ACC112 (cell line): ENCODE measurements around the gene KPNA6.
A peak's percentile ranks its signal among the peaks of the same experiment; 100 is the strongest.
"Not testable (repeated sequence)": the region's sequence is repeated elsewhere in the genome, so short reads cannot be mapped to it uniquely, and the experiment has no call there.

Experiments
- H2AFZ ChIP-seq: fragments of 200-600 bp; sonication (generic); one replicate; pipeline ENCODE4 v1.6.0; 2017; ENCODE audit warnings: antibody characterized with exemption, low read length; ENCODE audit not compliant: unreplicated experiment
- H3K27ac ChIP-seq: fragments of 200-600 bp; sonication (generic); 2 replicates; pipeline ENCODE4 v1.5.1; 2014; ENCODE audit warnings: low read depth, mild to moderate bottlenecking, antibody characterized with exemption, low read length, moderate library complexity
- H3K27me3 ChIP-seq: fragments of 200-600 bp; sonication (generic); 2 replicates; pipeline ENCODE4 v1.6.1; 2014; ENCODE audit warnings: mild to moderate bottlenecking, antibody characterized with exemption, low read length, moderate library complexity, mixed read lengths; ENCODE audit not compliant: insufficient read depth
- H3K36me3 ChIP-seq: fragments of 200-600 bp; sonication (generic); 2 replicates; pipeline ENCODE4 v1.6.1; 2016; ENCODE audit warnings: mild to moderate bottlenecking, antibody characterized with exemption, low read length, moderate library complexity, mixed read lengths; ENCODE audit not compliant: insufficient read depth
- H3K4me1 ChIP-seq: fragments of 200-600 bp; sonication (generic); one replicate; pipeline ENCODE4 v1.6.1; 2016; ENCODE audit warnings: low read length, mixed read lengths; ENCODE audit not compliant: insufficient read depth, unreplicated experiment, control insufficient read depth
- H3K4me3 ChIP-seq: fragments of 200-600 bp; sonication (generic); 2 replicates; pipeline ENCODE4 v1.5.1; 2014; ENCODE audit warnings: mild to moderate bottlenecking, low read depth, low read length
- H3K79me2 ChIP-seq: fragments of 200-600 bp; sonication (generic); one replicate; pipeline ENCODE4 v1.6.0; 2016; ENCODE audit warnings: low read length; ENCODE audit not compliant: control insufficient read depth, unreplicated experiment, insufficient read depth

Gene KPNA6

GRCh38 chr1:32142446-32143301 lies 34.8 kb downstream of the KPNA6 start:
- no peak overlapping the region for H3K4me3 ChIP-seq
- no peaks in the 10 kb centered on the region for H3K36me3 ChIP-seq
- H2AFZ ChIP-seq, result no peak overlapping the region
- peaks cover 80% of the 10 kb centered on the region for H3K79me2 ChIP-seq
- H3K4me1 ChIP-seq, result peaks cover 34% of the 10 kb centered on the region
- H3K27me3 ChIP-seq, result no peaks in the 10 kb centered on the region
- H3K27ac ChIP-seq, result peak overlapping the region; percentile 55

GRCh38 chr1:32143302-32143695 lies 35.4 kb downstream of the KPNA6 start:
- not testable (repeated sequence) for H3K27ac ChIP-seq, H3K27me3 ChIP-seq, H3K36me3 ChIP-seq, H3K4me3 ChIP-seq, H2AFZ ChIP-seq
- Histone ChIP-seq H3K79me2 (peaks cover 81% of the 10 kb centered on the region), H3K4me1 (peaks cover 34% of the 10 kb centered on the region)

GRCh38 chr1:32144033-32144432 lies 36.2 kb downstream of the KPNA6 start:
- Histone ChIP-seq H2AFZ (no peak overlapping the region), H3K27me3 (no peaks in the 10 kb centered on the region), H3K27ac (peak overlapping the region; percentile 33; the same call in 1 of the 2 replicates), H3K4me3 (no peak overlapping the region), H3K4me1 (peaks cover 27% of the 10 kb centered on the region), H3K36me3 (peaks cover 3% of the 10 kb centered on the region; the same call in 1 of the 2 replicates), H3K79me2 (peaks cover 79% of the 10 kb centered on the region)

- Histone ChIP-seq H3K4me1 (peaks cover 24% of the 10 kb centered on the region), H3K79me2 (peaks cover 80% of the 10 kb centered on the region)
- H3K27ac ChIP-seq, H2AFZ ChIP-seq, H3K36me3 ChIP-seq, H3K4me3 ChIP-seq, H3K27me3 ChIP-seq: not testable (repeated sequence)
These were observed 39.9 kb downstream of the KPNA6 start for GRCh38 chr1:32147799-32148198.

- Histone ChIP-seq H3K36me3 (peaks cover 3% of the 10 kb centered on the region), H3K79me2 (peaks cover 63% of the 10 kb centered on the region), H3K27ac (peak overlapping the region; percentile 59), H3K27me3 (no peaks in the 10 kb centered on the region), H3K4me3 (no peak overlapping the region), H3K4me1 (peaks cover 12% of the 10 kb centered on the region), H2AFZ (no peak overlapping the region)
These were observed 43.0 kb downstream of the KPNA6 start for GRCh38 chr1:32150847-32151246.

GRCh38 chr1:32151319-32151787 lies 43.5 kb downstream of the KPNA6 start:
- H3K4me1 ChIP-seq, result peaks cover 12% of the 10 kb centered on the region
- peaks cover 58% of the 10 kb centered on the region for H3K79me2 ChIP-seq
- no peaks in the 10 kb centered on the region for H3K27me3 ChIP-seq
- H3K36me3 ChIP-seq, result peaks cover 8% of the 10 kb centered on the region
- no peak overlapping the region for H2AFZ ChIP-seq
- H3K27ac ChIP-seq, result peak overlapping the region; percentile 59
- no peak overlapping the region for H3K4me3 ChIP-seq

GRCh38 chr1:32159189-32159588 lies 51.3 kb downstream of the KPNA6 start:
- Histone ChIP-seq H3K27ac (no peak overlapping the region), H3K4me1 (no peaks in the 10 kb centered on the region), H2AFZ (no peak overlapping the region), H3K79me2 (no peaks in the 10 kb centered on the region), H3K36me3 (peaks cover 35% of the 10 kb centered on the region), H3K27me3 (no peaks in the 10 kb centered on the region), H3K4me3 (no peak overlapping the region)

- Histone ChIP-seq H3K27ac (no peak overlapping the region), H3K4me3 (no peak overlapping the region), H3K27me3 (no peaks in the 10 kb centered on the region), H3K79me2 (no peaks in the 10 kb centered on the region), H2AFZ (no peak overlapping the region), H3K36me3 (peaks cover 26% of the 10 kb centered on the region; the same call in 1 of the 2 replicates), H3K4me1 (no peaks in the 10 kb centered on the region)
These were observed 55.5 kb downstream of the KPNA6 start for GRCh38 chr1:32163405-32163804.

- H3K27me3 ChIP-seq, H2AFZ ChIP-seq, H3K4me3 ChIP-seq, H3K79me2 ChIP-seq, H3K27ac ChIP-seq, H3K4me1 ChIP-seq: not testable (repeated sequence)
- peaks cover 35% of the 10 kb centered on the region for H3K36me3 ChIP-seq
These were observed 57.8 kb downstream of the KPNA6 start for GRCh38 chr1:32165633-32166032.

- no peak overlapping the region for H3K27ac ChIP-seq
- H3K4me1 ChIP-seq, result peaks cover 13% of the 10 kb centered on the region
- H3K27me3 ChIP-seq, result no peaks in the 10 kb centered on the region
- H2AFZ ChIP-seq, result no peak overlapping the region
- no peak overlapping the region for H3K4me3 ChIP-seq
- no peaks in the 10 kb centered on the region for H3K79me2 ChIP-seq
- H3K36me3 ChIP-seq, result peaks cover 26% of the 10 kb centered on the region
These were observed 63.1 kb downstream of the KPNA6 start for GRCh38 chr1:32170991-32171390.

GRCh38 chr1:32172621-32173245 lies 64.9 kb downstream of the KPNA6 start:
- H3K36me3 ChIP-seq, result peaks cover 21% of the 10 kb centered on the region
- no peak overlapping the region for H3K4me3 ChIP-seq
- H3K27ac ChIP-seq, result no peak overlapping the region
- H3K4me1 ChIP-seq, result peaks cover 13% of the 10 kb centered on the region
- H3K79me2 ChIP-seq, result no peaks in the 10 kb centered on the region
- H2AFZ ChIP-seq, result no peak overlapping the region
- H3K27me3 ChIP-seq, result no peaks in the 10 kb centered on the region
